Stomach (tissue), 4 donors: ENCODE data around the gene GRM4.

Experiments used
- CTCF ChIP-seq, 7 experiments: fragments of 450-650 bp in 4 of 7; fragments of 200-600 bp in 3 of 7; sonication (generic) in 3 of 7; IDR thresholded peaks; one replicate each; pipeline ENCODE4 v1.5.1; 2016 to 2019; ENCODE audit warnings: antibody characterized with exemption in 7 of 7, control low read depth in 2 of 7, mild to moderate bottlenecking in 1 of 7
- EP300 ChIP-seq: sonication (generic); formaldehyde crosslinking; IDR thresholded peaks from one replicate; pipeline ENCODE4 v1.6.1; 2017; ENCODE audit warnings: antibody characterized with exemption

- no peak for TF ChIP-seq CTCF (IDR thresholded peaks at IDR 0.05)
- TF ChIP-seq EP300: no peak
Observed at GRCh38 chr6:34086558-34086957, 59.3 kb downstream of the GRM4 start.
